ENCODE results near the gene ITPR3.

Gene ITPR3

GRCh38 chr6:33638556-33638955 lies 17.4 kb downstream of the ITPR3 start:
- no peak for DNase-seq (ENCODE audit: low read depth in 2 of 2)

GRCh38 chr6:33639559-33639958 lies 18.4 kb downstream of the ITPR3 start:
- no peak for DNase-seq (ENCODE audit: low read depth in 2 of 2)

- no peak for DNase-seq (ENCODE audit: low read depth in 2 of 2)
Observed at GRCh38 chr6:33640361-33640760, 19.2 kb downstream of the ITPR3 start.

GRCh38 chr6:33641144-33641543 lies 20.0 kb downstream of the ITPR3 start:
- DNase-seq (ENCODE audit: low read depth in 2 of 2), result no peak

GRCh38 chr6:33641602-33642001 lies 20.5 kb downstream of the ITPR3 start:
- no peak for DNase-seq (ENCODE audit: low read depth in 2 of 2)

- DNase-seq (ENCODE audit: low read depth in 2 of 2), result no peak
Observed at GRCh38 chr6:33642897-33643296, 21.8 kb downstream of the ITPR3 start.

- DNase-seq (ENCODE audit: low read depth in 2 of 2), result no peak
Observed at GRCh38 chr6:33651403-33651802, 30.3 kb downstream of the ITPR3 start.

- DNase-seq (ENCODE audit: low read depth in 2 of 2), result no peak
Observed at GRCh38 chr6:33652002-33652401, 30.9 kb downstream of the ITPR3 start.

GRCh38 chr6:33654831-33655554 lies 33.9 kb downstream of the ITPR3 start:
- no peak for DNase-seq (ENCODE audit: low read depth in 2 of 2)

GRCh38 chr6:33656844-33657243 lies 35.7 kb downstream of the ITPR3 start:
- DNase-seq (ENCODE audit: low read depth in 2 of 2), result no peak

GRCh38 chr6:33658982-33659689 lies 38.0 kb downstream of the ITPR3 start:
- no peak for DNase-seq (ENCODE audit: low read depth in 2 of 2)

GRCh38 chr6:33659986-33660385 lies 38.9 kb downstream of the ITPR3 start:
- DNase-seq (ENCODE audit: low read depth in 2 of 2), result no peak

- DNase-seq (ENCODE audit: low read depth in 2 of 2), result no peak
Observed at GRCh38 chr6:33661106-33661838, 40.1 kb downstream of the ITPR3 start.

GRCh38 chr6:33662318-33662717 lies 41.2 kb downstream of the ITPR3 start:
- no peak for DNase-seq (ENCODE audit: low read depth in 2 of 2)

GRCh38 chr6:33663028-33663427 lies 41.9 kb downstream of the ITPR3 start:
- DNase-seq (ENCODE audit: low read depth in 2 of 2), result no peak

- no peak for DNase-seq (ENCODE audit: low read depth in 2 of 2)
Observed at GRCh38 chr6:33663727-33664449, 42.8 kb downstream of the ITPR3 start.

GRCh38 chr6:33664506-33665057 lies 43.5 kb downstream of the ITPR3 start:
- no peak for DNase-seq (ENCODE audit: low read depth in 2 of 2)

GRCh38 chr6:33665957-33666356 lies 44.8 kb downstream of the ITPR3 start:
- no peak for DNase-seq (ENCODE audit: low read depth in 2 of 2)

GRCh38 chr6:33667072-33667471 lies 46.0 kb downstream of the ITPR3 start:
- no peak for DNase-seq (ENCODE audit: low read depth in 2 of 2)

GRCh38 chr6:33667776-33668175 lies 46.7 kb downstream of the ITPR3 start:
- no peak for DNase-seq (ENCODE audit: low read depth in 2 of 2)

- no peak for DNase-seq (ENCODE audit: low read depth in 2 of 2)
Observed at GRCh38 chr6:33668328-33668727, 47.2 kb downstream of the ITPR3 start.

GRCh38 chr6:33668914-33669313 lies 47.8 kb downstream of the ITPR3 start:
- peak in 1 of 2 donors; percentile 24 for DNase-seq (ENCODE audit: low read depth in 2 of 2)
